BE2C (cell line): ENCODE results near the gene KATNBL1.
"Not testable (repeated sequence)": the region's sequence is repeated elsewhere in the genome, so short reads cannot be mapped to it uniquely, and the experiment has no call there.

Experiments used
- DNase-seq: peaks from one replicate; pipeline ENCODE4 v3.0.0-alpha.2; 2020
- H3K27me3 ChIP-seq: fragments of 250-450 bp; sonication (Bioruptor Pico); 2 replicates; pipeline ENCODE4 v1.5.1; 2020; ENCODE audit warnings: mild to moderate bottlenecking
- H3K36me3 ChIP-seq: fragments of 250-450 bp; sonication (Bioruptor Pico); 2 replicates; pipeline ENCODE4 v1.5.1; 2020; ENCODE audit warnings: mild to moderate bottlenecking
- H3K4me1 ChIP-seq: fragments of 250-450 bp; sonication (Bioruptor Pico); 2 replicates; pipeline ENCODE4 v1.5.1; 2020
- H3K4me3 ChIP-seq: 2 replicates; pipeline ENCODE4 v1.5.1; 2011; ENCODE audit warnings: low read depth, low read length
- H3K9me3 ChIP-seq: fragments of 250-450 bp; sonication (Bioruptor Pico); 2 replicates; pipeline ENCODE4 v1.5.1; 2020
- CTCF ChIP-seq: IDR thresholded peaks from 2 replicates; pipeline ENCODE4 v1.5.1; 2012; ENCODE audit warnings: mild to moderate bottlenecking, low read depth, low read length

KATNBL1 gene

GRCh38 chr15:34182942-34183341, 27.0 kb downstream of the KATNBL1 start:
- Histone ChIP-seq H3K27me3 (no peaks in the 10 kb centered on the region), H3K4me1 (no peaks in the 10 kb centered on the region), H3K4me3 (no peak overlapping the region), H3K36me3 (no peaks in the 10 kb centered on the region; the same call in 1 of the 2 replicates), H3K9me3 (no peaks in the 10 kb centered on the region)
- TF ChIP-seq CTCF = no peak
- no peak for DNase-seq

DNA sequence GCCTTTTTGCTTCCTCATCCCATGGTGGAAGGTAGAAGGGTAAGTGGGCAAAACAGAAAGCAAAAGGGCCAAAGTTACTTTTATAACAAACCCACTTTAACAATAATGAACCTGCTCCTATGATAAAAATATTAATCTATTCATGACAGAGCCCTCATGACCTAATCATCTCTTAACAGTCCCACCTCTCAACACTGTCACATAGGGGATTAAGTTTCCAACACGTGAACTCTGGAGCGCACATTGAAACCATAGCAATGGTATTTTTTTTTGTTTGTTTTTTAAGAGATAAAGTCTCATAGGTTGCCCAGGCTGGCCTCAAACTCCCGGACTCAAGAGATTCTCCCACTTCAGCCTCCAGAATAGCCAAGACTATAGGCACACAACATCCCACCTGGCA, 30.7 kb downstream of the KATNBL1 start:
- Histone ChIP-seq H3K4me1 (no peaks in the 10 kb centered on the region), H3K27me3 (no peaks in the 10 kb centered on the region), H3K4me3 (no peak overlapping the region), H3K9me3 (no peaks in the 10 kb centered on the region), H3K36me3 (no peaks in the 10 kb centered on the region)
- no peak for DNase-seq
- no peak for TF ChIP-seq CTCF

GRCh38 chr15:34165987-34166573, 43.8 kb downstream of the KATNBL1 start:
- DNase-seq, H3K36me3 ChIP-seq, H3K4me3 ChIP-seq, H3K4me1 ChIP-seq, H3K27me3 ChIP-seq, H3K9me3 ChIP-seq: not testable (repeated sequence)

DNA sequence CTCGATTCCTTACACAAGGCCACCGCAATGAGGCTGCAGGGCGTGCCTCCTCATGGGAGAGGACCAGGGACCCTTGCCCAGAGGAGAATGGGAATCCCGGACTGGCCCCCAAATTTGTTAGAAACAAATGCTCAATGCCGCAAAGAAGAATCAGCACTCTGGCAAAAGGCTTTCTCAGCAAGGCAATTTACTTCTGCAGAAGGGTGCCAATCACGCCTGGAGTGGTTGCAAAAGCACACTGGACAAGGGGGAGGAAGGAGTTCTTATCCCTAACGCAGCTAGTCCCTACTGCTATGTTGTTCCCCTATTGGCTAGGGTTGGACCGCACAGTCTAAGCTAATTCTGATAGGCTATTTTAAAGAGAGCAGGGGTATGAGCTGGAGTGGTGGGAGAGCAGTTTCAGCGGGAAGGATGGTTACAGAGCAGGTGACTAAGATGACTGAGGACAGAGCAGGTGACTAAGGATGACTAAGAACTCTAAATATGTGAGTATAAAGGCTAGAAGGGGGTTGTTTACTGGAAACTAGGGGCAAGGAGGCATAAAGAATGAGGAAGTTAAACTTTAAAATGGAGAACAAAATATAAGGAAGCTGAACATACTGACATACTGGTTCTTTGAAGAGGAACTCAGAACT, 48.5 kb downstream of the KATNBL1 start:
- Histone ChIP-seq H3K27me3 (no peaks in the 10 kb centered on the region), H3K9me3 (no peaks in the 10 kb centered on the region), H3K4me1 (no peaks in the 10 kb centered on the region), H3K36me3 (0 out of 2 replicates have a peak, but pooled peaks cover 4% of the 10 kb centered on the region), H3K4me3 (no peak overlapping the region)
- TF ChIP-seq CTCF = no peak
- DNase-seq = no peak

- no peak; the same call in 1 of the 2 replicates for TF ChIP-seq CTCF
- Histone ChIP-seq H3K4me3 (no peak overlapping the region), H3K27me3 (no peaks in the 10 kb centered on the region), H3K36me3 (0 out of 2 replicates have a peak, but pooled peaks cover 4% of the 10 kb centered on the region), H3K4me1 (no peaks in the 10 kb centered on the region), H3K9me3 (no peaks in the 10 kb centered on the region)
- DNase-seq = no peak
Observed at GRCh38 chr15:34160735-34161134, 49.2 kb downstream of the KATNBL1 start.

DNA sequence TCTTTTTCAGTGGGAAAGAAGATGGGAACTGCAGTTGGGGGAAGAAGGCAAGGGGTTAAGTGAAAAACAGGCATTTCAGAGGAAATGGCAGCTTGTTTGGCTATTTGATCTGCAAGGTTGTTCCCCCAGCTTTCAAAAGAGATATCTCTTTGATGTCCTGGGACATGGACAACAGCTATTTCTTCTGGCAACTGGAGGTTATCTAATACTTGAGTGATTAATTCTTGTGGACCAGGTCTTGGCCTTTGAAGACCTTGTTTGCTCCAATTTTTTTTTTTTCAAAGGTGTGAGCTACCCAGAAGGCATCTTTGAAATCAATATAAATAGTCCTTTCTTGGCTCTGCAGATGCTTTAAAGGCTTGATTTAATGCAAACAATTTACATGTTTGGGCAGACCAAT, 51.5 kb downstream of the KATNBL1 start:
- DNase-seq = no peak
- Histone ChIP-seq H3K4me1 (no peaks in the 10 kb centered on the region), H3K27me3 (no peaks in the 10 kb centered on the region), H3K36me3 (peaks cover 10% of the 10 kb centered on the region), H3K9me3 (no peaks in the 10 kb centered on the region), H3K4me3 (no peak overlapping the region)
- no peak for TF ChIP-seq CTCF
